ENCODE data around the gene ATOH7.
A peak's percentile ranks its signal among the peaks of the same experiment; 100 is the strongest.
"Not testable (repeated sequence)": the region's sequence is repeated elsewhere in the genome, so short reads cannot be mapped to it uniquely, and the experiment has no call there.

ATOH7 gene

DNA sequence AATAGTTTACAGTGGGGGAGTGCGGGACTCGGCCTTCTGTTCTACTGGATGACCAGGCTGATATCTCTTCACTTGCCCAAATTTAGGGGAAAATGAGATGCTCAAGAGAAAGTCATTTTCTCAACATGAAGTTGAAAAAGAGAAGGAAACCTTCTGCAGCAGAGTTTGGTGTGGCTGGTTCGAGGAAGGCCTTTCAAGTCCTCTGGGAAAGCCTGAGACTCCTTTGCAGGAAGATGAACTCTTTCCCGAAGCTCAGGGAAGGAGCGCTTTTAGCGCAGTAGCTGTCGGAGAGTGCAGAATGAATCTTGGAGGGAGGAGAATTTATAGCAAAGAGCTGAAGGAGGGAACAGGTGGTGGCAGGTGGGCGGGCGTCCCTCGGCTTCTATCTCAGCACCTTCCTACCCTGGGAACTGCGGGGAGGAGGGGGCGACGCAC lies at the start of gene ATOH7:
Gene ATOH7 (minus strand): TSS at position 297 of the 435 bp plus-strand sequence. CDS start 436 bp downstream, outside the sequence.
- Mint-ChIP-seq H3K36me3 (no peaks in the 10 kb centered on the region), H3K4me3 (peak within 1 kb of the TSS; percentile 54), H3K9me3 (no peaks in the 10 kb centered on the region), H3K4me1 (no peaks in the 10 kb centered on the region), H3K27ac (no peak within 1 kb of the TSS)
- no peak for DNase-seq (ENCODE audit: low spot score in 2 of 2)
- no peak for ATAC-seq

- no peak overlapping the region for H3K27ac Mint-ChIP-seq
- peaks cover 4% of the 10 kb centered on the region for H3K9me3 Mint-ChIP-seq
- H3K36me3 Mint-ChIP-seq = no peaks in the 10 kb centered on the region
These were observed 48.8 kb upstream of the ATOH7 start for GRCh38 chr10:68280758-68281157.

GRCh38 chr10:68278906-68279753 lies 47.2 kb upstream of the ATOH7 start:
- H3K4me3 Mint-ChIP-seq; H3K4me1 Mint-ChIP-seq; H3K9me3 Mint-ChIP-seq; H3K36me3 Mint-ChIP-seq; H3K27ac Mint-ChIP-seq; DNase-seq (ENCODE audit: low spot score in 2 of 2); ATAC-seq: not testable (repeated sequence)

More at GRCh38 chr10:68280758-68281157, 48.8 kb upstream of the ATOH7 start:
- H3K4me1 Mint-ChIP-seq = no peaks in the 10 kb centered on the region
- no peak overlapping the region for H3K4me3 Mint-ChIP-seq
- DNase-seq (ENCODE audit: low spot score in 2 of 2) (no peak), ATAC-seq (no peak)

DNA sequence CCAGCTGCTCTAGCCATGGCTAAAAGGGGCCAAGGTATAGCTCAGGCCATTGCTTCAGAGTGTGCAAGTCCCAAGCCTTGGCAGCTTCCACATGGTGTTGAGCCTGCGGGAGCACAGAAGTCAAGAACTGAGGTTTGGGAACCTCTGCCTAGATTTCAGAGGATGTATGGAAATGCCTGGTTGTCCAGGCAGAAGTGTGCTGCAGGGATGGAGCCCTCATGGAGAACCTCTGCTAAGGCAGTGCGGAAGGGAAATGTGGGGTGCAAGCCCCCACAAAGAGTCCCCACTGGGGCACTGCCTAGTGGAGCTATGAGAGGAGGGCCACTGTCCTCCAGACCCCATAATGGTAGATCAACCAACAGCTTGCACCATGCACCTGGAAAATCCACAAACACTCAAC lies 45.9 kb upstream of the ATOH7 start:
- not testable (repeated sequence) for DNase-seq (ENCODE audit: low spot score in 2 of 2); H3K9me3 Mint-ChIP-seq; ATAC-seq; H3K36me3 Mint-ChIP-seq; H3K4me1 Mint-ChIP-seq; H3K4me3 Mint-ChIP-seq; H3K27ac Mint-ChIP-seq

DNA sequence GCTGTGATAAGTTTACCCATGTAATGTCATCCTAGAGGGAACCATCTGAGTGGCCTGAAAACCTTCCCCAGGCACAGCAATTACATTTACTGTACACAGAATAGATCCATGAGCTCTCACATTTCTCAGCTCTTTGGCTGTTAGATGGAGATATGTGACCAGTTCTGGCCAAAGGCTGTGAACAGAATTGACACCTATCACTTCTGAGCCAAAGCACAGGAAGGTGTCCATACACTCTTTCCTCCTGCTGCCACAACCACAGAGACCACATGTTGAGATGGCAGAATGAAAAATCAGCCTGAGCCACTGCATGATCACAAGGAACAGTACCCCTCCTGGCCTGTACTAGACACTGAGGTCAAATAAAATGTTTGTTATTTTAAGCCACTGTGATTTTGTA lies 44.3 kb upstream of the ATOH7 start:
- no peak overlapping the region for H3K4me3 Mint-ChIP-seq
- H3K36me3 Mint-ChIP-seq = no peaks in the 10 kb centered on the region
- ATAC-seq (peak; percentile 47), DNase-seq (ENCODE audit: low spot score in 2 of 2) (no peak)
- no peak overlapping the region for H3K27ac Mint-ChIP-seq
- no peaks in the 10 kb centered on the region for H3K4me1 Mint-ChIP-seq
- peaks cover 4% of the 10 kb centered on the region for H3K9me3 Mint-ChIP-seq

DNA sequence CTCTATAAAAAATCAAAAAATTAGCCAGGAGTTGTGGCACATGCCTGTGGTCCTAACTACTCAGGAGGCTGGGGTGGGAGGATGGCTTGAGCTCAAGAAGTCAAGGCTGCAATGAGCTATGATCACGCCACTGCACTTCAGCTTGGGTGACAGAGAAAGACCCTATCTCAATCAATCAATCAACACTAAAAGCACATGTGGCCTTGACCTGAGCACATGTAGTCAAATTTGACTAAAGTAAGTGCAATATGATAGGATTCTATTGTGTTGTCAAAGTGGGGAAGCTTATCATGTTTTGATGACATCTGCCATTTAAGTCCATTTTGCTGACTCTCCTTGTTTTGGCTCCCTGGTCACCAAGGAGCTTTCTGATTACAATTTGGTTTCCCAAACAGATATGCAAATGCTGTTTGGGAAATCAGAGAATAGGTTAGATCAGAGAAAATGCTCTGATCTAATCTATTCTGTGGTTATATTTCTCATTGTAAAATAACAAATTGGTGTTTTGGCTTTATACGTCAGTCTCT lies 43.8 kb upstream of the ATOH7 start:
- DNase-seq (ENCODE audit: low spot score in 2 of 2) = no peak
- H3K9me3 Mint-ChIP-seq = peaks cover 4% of the 10 kb centered on the region
- H3K4me1 Mint-ChIP-seq = no peaks in the 10 kb centered on the region
- ATAC-seq = no peak
- no peak overlapping the region for H3K4me3 Mint-ChIP-seq
- no peaks in the 10 kb centered on the region for H3K36me3 Mint-ChIP-seq
- no peak overlapping the region for H3K27ac Mint-ChIP-seq

- Mint-ChIP-seq H3K4me3 (no peak overlapping the region), H3K27ac (no peak overlapping the region), H3K4me1 (no peaks in the 10 kb centered on the region), H3K36me3 (no peaks in the 10 kb centered on the region), H3K9me3 (peaks cover 4% of the 10 kb centered on the region)
- ATAC-seq (no peak), DNase-seq (ENCODE audit: low spot score in 2 of 2) (no peak)
These were observed 40.9 kb upstream of the ATOH7 start for GRCh38 chr10:68272833-68273232.

- no peak overlapping the region for H3K4me3 Mint-ChIP-seq
- no peaks in the 10 kb centered on the region for H3K36me3 Mint-ChIP-seq
- DNase-seq (ENCODE audit: low spot score in 2 of 2) = no peak
- H3K27ac Mint-ChIP-seq = no peak overlapping the region
- ATAC-seq = no peak
- no peaks in the 10 kb centered on the region for H3K4me1 Mint-ChIP-seq
- no peaks in the 10 kb centered on the region for H3K9me3 Mint-ChIP-seq
These were observed 39.4 kb upstream of the ATOH7 start for GRCh38 chr10:68271196-68271882.

GRCh38 chr10:68269562-68270290 lies 37.8 kb upstream of the ATOH7 start:
- Mint-ChIP-seq H3K27ac (no peak overlapping the region), H3K4me3 (no peak overlapping the region), H3K4me1 (no peaks in the 10 kb centered on the region), H3K36me3 (no peaks in the 10 kb centered on the region), H3K9me3 (no peaks in the 10 kb centered on the region)
- ATAC-seq (no peak), DNase-seq (ENCODE audit: low spot score in 2 of 2) (no peak)

- no peak for ATAC-seq
- Mint-ChIP-seq H3K4me1 (no peaks in the 10 kb centered on the region), H3K27ac (no peak overlapping the region), H3K9me3 (peaks cover 7% of the 10 kb centered on the region), H3K4me3 (no peak overlapping the region), H3K36me3 (no peaks in the 10 kb centered on the region)
- DNase-seq (ENCODE audit: low spot score in 2 of 2) = no peak
These were observed 29.4 kb upstream of the ATOH7 start for GRCh38 chr10:68261132-68261856.

DNA sequence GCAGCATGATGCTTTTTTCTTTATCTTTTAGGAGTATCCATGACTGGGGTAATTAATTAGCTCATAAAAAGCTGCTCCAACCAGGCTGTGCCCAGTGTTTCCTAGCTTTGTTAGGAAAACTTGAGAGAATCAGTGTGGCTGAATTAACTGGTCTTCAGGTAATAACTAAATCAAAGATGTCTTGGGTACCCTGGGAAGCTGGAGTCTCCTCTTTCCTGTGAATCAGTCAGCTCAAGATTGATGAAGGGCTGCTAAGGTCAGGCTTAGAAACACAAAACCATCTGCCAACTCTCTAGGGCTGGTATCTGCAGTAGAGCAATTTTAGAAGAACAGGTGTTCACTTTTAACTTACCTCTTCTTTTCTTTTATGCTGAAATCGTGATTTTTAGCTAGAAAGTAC lies 21.4 kb upstream of the ATOH7 start:
- no peaks in the 10 kb centered on the region for H3K9me3 Mint-ChIP-seq

DNA sequence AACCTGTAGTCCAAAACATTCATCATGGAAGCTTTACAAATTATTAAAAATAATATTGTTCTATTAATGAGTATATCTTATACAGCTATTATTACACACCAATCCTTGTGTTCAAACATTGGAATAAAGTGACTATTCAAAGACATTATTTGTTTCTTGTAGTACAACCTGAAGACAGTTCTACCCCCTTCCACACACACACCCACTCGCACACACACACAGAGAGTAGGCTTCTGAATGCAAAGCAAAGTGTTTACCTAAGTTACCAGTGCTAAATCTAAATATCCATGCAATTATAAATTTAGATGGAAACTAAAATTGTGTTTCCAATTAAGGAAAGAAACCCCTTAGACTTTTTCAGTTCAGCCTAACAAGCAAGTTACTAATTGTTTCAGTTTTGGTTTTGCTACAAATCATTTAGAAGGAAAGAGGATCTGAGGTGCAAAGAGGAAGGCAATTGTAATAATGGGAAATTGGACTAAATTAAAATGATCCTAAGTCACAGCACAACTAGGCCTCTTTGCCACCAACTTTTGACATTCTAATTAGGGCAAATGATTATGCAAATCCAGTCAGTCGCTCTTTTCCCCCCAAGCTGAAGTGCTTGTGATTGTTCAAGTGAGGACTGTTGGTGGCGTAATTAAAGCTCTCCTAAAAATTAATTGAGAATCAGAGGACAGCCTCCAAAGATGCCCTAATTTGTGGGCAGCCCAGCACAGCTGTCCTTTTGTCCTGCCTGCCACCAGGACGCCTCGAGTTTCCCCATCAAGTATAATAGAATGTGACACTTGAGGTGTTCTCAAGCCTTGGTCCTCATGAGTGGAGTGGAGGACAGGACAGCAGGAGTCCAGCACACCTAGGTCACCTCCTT lies 19.9 kb upstream of the ATOH7 start:
- no peak overlapping the region for H3K27ac Mint-ChIP-seq
- no peak overlapping the region for H3K4me3 Mint-ChIP-seq
- DNase-seq (ENCODE audit: low spot score in 2 of 2) = no peak
- H3K9me3 Mint-ChIP-seq = no peaks in the 10 kb centered on the region
- H3K36me3 Mint-ChIP-seq = no peaks in the 10 kb centered on the region
- ATAC-seq = no peak
- no peaks in the 10 kb centered on the region for H3K4me1 Mint-ChIP-seq

More for the DNA sequence above, 21.4 kb upstream of the ATOH7 start:
- Mint-ChIP-seq H3K27ac (no peak overlapping the region), H3K4me1 (no peaks in the 10 kb centered on the region), H3K4me3 (no peak overlapping the region), H3K36me3 (no peaks in the 10 kb centered on the region)
- ATAC-seq (no peak), DNase-seq (ENCODE audit: low spot score in 2 of 2) (no peak)

- ATAC-seq = no peak
- Mint-ChIP-seq H3K27ac (no peak overlapping the region), H3K36me3 (no peaks in the 10 kb centered on the region), H3K4me1 (no peaks in the 10 kb centered on the region), H3K9me3 (no peaks in the 10 kb centered on the region), H3K4me3 (no peak overlapping the region)
- DNase-seq (ENCODE audit: low spot score in 2 of 2) = no peak
These were observed 19.2 kb upstream of the ATOH7 start for GRCh38 chr10:68251151-68251550.

DNA sequence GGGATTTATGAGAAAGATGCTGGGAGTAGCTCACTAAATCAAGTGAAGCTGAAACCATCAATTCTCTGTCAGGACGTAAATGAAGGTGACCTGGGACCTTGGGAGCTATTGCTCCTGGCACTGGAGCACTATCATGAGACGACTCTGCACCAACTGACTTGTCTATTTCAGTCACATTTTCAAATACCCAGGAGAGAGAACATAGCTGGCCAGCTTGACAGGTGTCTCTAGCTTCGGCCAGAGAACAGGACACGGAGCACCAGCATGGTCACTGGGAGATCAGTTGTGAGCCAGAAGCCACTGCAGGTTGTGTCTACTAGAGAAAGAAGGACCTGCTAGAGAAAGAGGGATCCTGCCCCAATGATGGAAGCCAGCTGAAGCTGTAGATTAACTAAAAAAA lies 17.4 kb upstream of the ATOH7 start:
- no peaks in the 10 kb centered on the region for H3K9me3 Mint-ChIP-seq
- no peaks in the 10 kb centered on the region for H3K36me3 Mint-ChIP-seq
- no peaks in the 10 kb centered on the region for H3K4me1 Mint-ChIP-seq
- H3K27ac Mint-ChIP-seq = no peak overlapping the region
- DNase-seq (ENCODE audit: low spot score in 2 of 2) = no peak
- H3K4me3 Mint-ChIP-seq = no peak overlapping the region
- ATAC-seq = no peak

All from stimulated activated effector memory CD8-positive, alpha-beta T cell treated with anti-CD3 and anti-CD28 coated beads, Interleukin-12 subunit alpha, Interleukin-12 subunit beta, amount 100 ng/mL, for 72 hours (primary cell).